Panc1 (cell line): ENCODE results near the gene ATP2C1. TPM values are rescaled to one million over a fixed set of nuclear protein-coding genes. Genes with fewer than 3 reads are reported as not detected.

ENCODE experiments used
- ATAC-seq: fragments of 200-7000 bp; cut with Tn5 transposase; 2 replicates; pipeline ENCODE4 v1.9.1; 2020; ENCODE audit warnings: mild to moderate bottlenecking, moderate library complexity
- BruUV-seq: library from RNA; stranded (reverse); fragments of 400-500 nt; replicated peaks from 2 replicates; lab custom pipeline; 2021; lab: Mats Ljungman, UMichigan
- CTCF ChIA-PET: fragments of 300-600 bp; sonication (Branson Sonifier 250); formaldehyde crosslinking; loops from one replicate; lab custom pipeline; 2022; ENCODE audit warnings: antibody characterized with exemption; lab: Charles Lee
- POLR2A ChIA-PET: fragments of 300-600 bp; sonication (Branson Sonifier 250); formaldehyde crosslinking; loops from one replicate; lab custom pipeline; 2022; ENCODE audit warnings: antibody characterized with exemption; lab: Charles Lee
- DNase-seq: peaks from one replicate; pipeline ENCODE4 v3.0.0-alpha.2; 2010; ENCODE audit warnings: low read depth, low spot score
- H3K27ac ChIP-seq: 2 replicates; pipeline ENCODE4 v1.5.1; 2011; ENCODE audit warnings: mild to moderate bottlenecking, low read length, inconsistent platforms
- H3K27me3 ChIP-seq: fragments of 200-500 bp; sonication (Bioruptor generic); 2 replicates; pipeline ENCODE4 v1.6.0; 2014; ENCODE audit warnings: low read length, inconsistent platforms; ENCODE audit not compliant: control insufficient read depth, insufficient read depth
- H3K36me3 ChIP-seq: fragments of 200-500 bp; sonication (Bioruptor generic); 2 replicates; pipeline ENCODE4 v1.5.1; 2014; ENCODE audit warnings: inconsistent platforms, mild to moderate bottlenecking, low read length, moderate library complexity; ENCODE audit not compliant: control insufficient read depth, insufficient read depth
- H3K4me1 ChIP-seq: 2 replicates; pipeline ENCODE4 v1.5.1; 2011; ENCODE audit warnings: inconsistent platforms, mild to moderate bottlenecking, low read length, moderate library complexity; ENCODE audit not compliant: control insufficient read depth, insufficient read depth
- H3K4me3 ChIP-seq, 2 experiments: 2 replicates each; pipeline ENCODE4 v1.5.1; 2011 to 2012; ENCODE audit warnings: low read depth in 2 of 2, low read length in 2 of 2, mild to moderate bottlenecking in 2 of 2, inconsistent platforms in 1 of 2, moderate library complexity in 1 of 2
- H3K9me3 ChIP-seq: fragments of 200-500 bp; sonication (Bioruptor generic); 2 replicates; pipeline ENCODE4 v1.5.1; 2014; ENCODE audit warnings: low read depth, mild to moderate bottlenecking, inconsistent platforms, low read length, moderate library complexity; ENCODE audit not compliant: control insufficient read depth, insufficient read depth
- CTCF ChIP-seq: fragments of 450-650 bp; IDR thresholded peaks from 2 replicates; pipeline ENCODE4 v1.5.1; 2017; ENCODE audit warnings: mild to moderate bottlenecking
- POLR2AphosphoS5 ChIP-seq: IDR thresholded peaks from 2 replicates; pipeline ENCODE4 v1.6.1; 2012; ENCODE audit warnings: mild to moderate bottlenecking, low read depth, low read length, moderate library complexity
- REST ChIP-seq, 2 experiments: IDR thresholded peaks; 2 replicates each; pipeline ENCODE4 v1.6.1; 2011 to 2012; ENCODE audit warnings: low read depth in 2 of 2, control low read depth in 1 of 2, low read length in 1 of 2, mild to moderate bottlenecking in 1 of 2, moderate library complexity in 1 of 2; ENCODE audit not compliant: insufficient read depth in 1 of 2
- SIN3A ChIP-seq: IDR thresholded peaks from 2 replicates; pipeline ENCODE4 v1.6.1; 2012; ENCODE audit warnings: low read depth, mild to moderate bottlenecking, low read length, moderate library complexity, borderline replicate concordance; ENCODE audit not compliant: insufficient read depth
- TCF7L2 ChIP-seq: IDR thresholded peaks from 2 replicates; pipeline ENCODE4 v1.6.1; 2011; ENCODE audit warnings: mild to moderate bottlenecking, low read depth, low read length, inconsistent platforms
- in situ Hi-C: cut with HindIII; loops from 2 replicates; pipeline ENCODE4 v1.10.0; 2016; ENCODE audit warnings: low sequenced_read_pairs, low pct_unique_long_range_greater_than_20kb
- intact Hi-C: fragments of 100-400 bp; cut with micrococcal nuclease; formaldehyde crosslinking; loops from one replicate; pipeline ENCODE4 v1.10.0; 2022; ENCODE audit not compliant: unreplicated experiment
- total RNA-seq: library from RNA; stranded (reverse); gene quantifications from one replicate; pipeline ENCODE4 v1.2.1, GENCODE V29; 2021; ENCODE audit not compliant: unreplicated experiment

ATP2C1 gene
- total RNA-seq, 1 experiment from 2014 or later: 101 TPM

GRCh38 chr3:130975251-130975650 lies 81.4 kb downstream of the ATP2C1 start:
- no peak for ATAC-seq
- H3K9me3 ChIP-seq: no peaks in the 10 kb centered on the region
- POLR2A ChIA-PET: no interaction called here
- in situ Hi-C loops: no loop called here
- H3K27me3 ChIP-seq: no peaks in the 10 kb centered on the region
- no TSS peak for BruUV-seq
- H3K4me3 ChIP-seq: no peak overlapping the region
- intact Hi-C loops: no loop called here
- CTCF ChIA-PET: no interaction called here
- DNase-seq: no peak
- peaks cover 6% of the 10 kb centered on the region; the same call in 1 of the 2 replicates for H3K36me3 ChIP-seq
- no peaks in the 10 kb centered on the region for H3K4me1 ChIP-seq
- TF ChIP-seq SIN3A: no peak
- TF ChIP-seq TCF7L2: no peak
- no peak for TF ChIP-seq CTCF
- no peak for TF ChIP-seq REST (IDR thresholded peaks at IDR 0.05; ENCODE audit: insufficient read depth in 1 of 2, low read depth in 2 of 2, low read length in 1 of 2)
- TF ChIP-seq POLR2AphosphoS5: no peak
- H3K27ac ChIP-seq: no peak overlapping the region

- BruUV-seq: no TSS peak
- no peak overlapping the region for H3K4me3 ChIP-seq
- H3K9me3 ChIP-seq: no peaks in the 10 kb centered on the region
- intact Hi-C loops: no loop called here
- ATAC-seq (no peak), DNase-seq (no peak)
- H3K36me3 ChIP-seq: peaks cover 9% of the 10 kb centered on the region; the same call in 1 of the 2 replicates
- ChIA-PET POLR2A (no interaction called here), CTCF (no interaction called here)
- in situ Hi-C loops: no loop called here
- no peaks in the 10 kb centered on the region for H3K27me3 ChIP-seq
- H3K4me1 ChIP-seq: no peaks in the 10 kb centered on the region
- TF ChIP-seq TCF7L2 (no peak), CTCF (no peak), POLR2AphosphoS5 (no peak), SIN3A (no peak), REST (IDR thresholded peaks at IDR 0.05; ENCODE audit: insufficient read depth in 1 of 2, low read depth in 2 of 2, low read length in 1 of 2) (no peak)
- H3K27ac ChIP-seq: no peak overlapping the region
Observed at GRCh38 chr3:130976706-130977105, 82.8 kb downstream of the ATP2C1 start.
